Hematopoietic multipotent progenitor cell treated with erythropoietin and hydrocortisone succinate and interleukin-3 and kit ligand, for 4 days (in vitro differentiated cells): ENCODE results near the gene CDK19.
"Not testable (repeated sequence)": the region's sequence is repeated elsewhere in the genome, so short reads cannot be mapped to it uniquely, and the experiment has no call there.

Source experiments
- DNase-seq: peaks from one replicate; pipeline ENCODE4 v3.0.0-alpha.2; 2015

The CDK19 gene

GRCh38 chr6:110755411-110755834 lies 59.8 kb downstream of the CDK19 start:
- no peak for DNase-seq

- not testable (repeated sequence) for DNase-seq
Measured at GRCh38 chr6:110753936-110754668, 61.2 kb downstream of the CDK19 start.

GRCh38 chr6:110748453-110748852 lies 66.8 kb downstream of the CDK19 start:
- peak; percentile 21 for DNase-seq

GRCh38 chr6:110746680-110747079 lies 68.6 kb downstream of the CDK19 start:
- DNase-seq, result peak; percentile 22

- DNase-seq, result no peak
Measured at GRCh38 chr6:110744991-110745390, 70.3 kb downstream of the CDK19 start.

- DNase-seq, result not testable (repeated sequence)
Measured at GRCh38 chr6:110742552-110742951, 72.7 kb downstream of the CDK19 start.

- no peak for DNase-seq
Measured at GRCh38 chr6:110741517-110741916, 73.8 kb downstream of the CDK19 start.

GRCh38 chr6:110738899-110739365 lies 76.3 kb downstream of the CDK19 start:
- peak; percentile 61 for DNase-seq

- DNase-seq, result no peak
Measured at GRCh38 chr6:110735666-110736065, 79.6 kb downstream of the CDK19 start.

GRCh38 chr6:110731898-110732297 lies 83.4 kb downstream of the CDK19 start:
- DNase-seq, result no peak

GRCh38 chr6:110731196-110731595 lies 84.1 kb downstream of the CDK19 start:
- DNase-seq, result no peak

GRCh38 chr6:110728501-110728900 lies 86.8 kb downstream of the CDK19 start:
- DNase-seq, result no peak

GRCh38 chr6:110723017-110723416 lies 92.3 kb downstream of the CDK19 start:
- DNase-seq, result no peak

- no peak for DNase-seq
Measured at GRCh38 chr6:110720066-110720465, 95.2 kb downstream of the CDK19 start.

- DNase-seq, result not testable (repeated sequence)
Measured at GRCh38 chr6:110719601-110720000, 95.7 kb downstream of the CDK19 start.

- no peak for DNase-seq
Measured at GRCh38 chr6:110714143-110714542, 101.1 kb downstream of the CDK19 start.

- DNase-seq, result no peak
Measured at GRCh38 chr6:110712238-110712637, 103.0 kb downstream of the CDK19 start.

- DNase-seq, result no peak
Measured at GRCh38 chr6:110710115-110710514, 105.2 kb downstream of the CDK19 start.

- DNase-seq, result no peak
Measured at GRCh38 chr6:110708295-110708950, 106.8 kb downstream of the CDK19 start.

GRCh38 chr6:110705543-110705942 lies 109.7 kb downstream of the CDK19 start:
- no peak for DNase-seq

- DNase-seq, result peak; percentile 46
Measured at GRCh38 chr6:110703906-110704594, 111.2 kb downstream of the CDK19 start.

GRCh38 chr6:110703010-110703905 lies 112.0 kb downstream of the CDK19 start:
- DNase-seq, result no peak

- no peak for DNase-seq
Measured at GRCh38 chr6:110699780-110700179, 115.5 kb downstream of the CDK19 start.
